IMR-90 (cell line): ENCODE data around the gene KCNAB2. TPM values are rescaled to one million over a fixed set of nuclear protein-coding genes. Genes with fewer than 3 reads are reported as not detected.

Source experiments
- ATAC-seq: fragments of 200-7000 bp; cut with Tn5 transposase; 2 replicates; pipeline ENCODE4 v1.9.1; 2020; ENCODE audit warnings: low read depth, mild to moderate bottlenecking, moderate library complexity
- BruUV-seq: library from RNA; stranded (reverse); fragments of 400-500 nt; replicated peaks from 2 replicates; lab custom pipeline; 2021; lab: Mats Ljungman, UMichigan
- CTCF ChIA-PET: fragments of 300-600 bp; formaldehyde crosslinking; extraction: SDS; loops from one replicate; lab custom pipeline; 2021; ENCODE audit warnings: antibody characterized with exemption; lab: Yijun Ruan, JAX
- POLR2A ChIA-PET: fragments of 300-600 bp; sonication (Branson Sonifier 250); formaldehyde crosslinking; loops from one replicate; lab custom pipeline; 2022; ENCODE audit warnings: antibody characterized with exemption; ENCODE audit not compliant: unreplicated experiment; lab: Charles Lee
- DNase-seq: peaks from one replicate; pipeline ENCODE4 v3.0.0; 2013
- H2AFZ ChIP-seq: replicated peaks from 2 replicates; pipeline ENCODE3; 2013; ENCODE audit warnings: low read length, mild to moderate bottlenecking; ENCODE audit not compliant: poor library complexity
- H2AK5ac ChIP-seq: 2 replicates; pipeline ENCODE4 v1.6.1; 2013; ENCODE audit warnings: low read depth, low read length, inconsistent platforms
- H2AK9ac ChIP-seq: replicated peaks from 2 replicates; pipeline ENCODE3; 2013; ENCODE audit warnings: mild to moderate bottlenecking, low read depth, low read length, moderate library complexity; ENCODE audit not compliant: poor library complexity
- H2BK120ac ChIP-seq: 2 replicates; pipeline ENCODE4 v1.6.1; 2013; ENCODE audit warnings: low read depth, low read length, inconsistent platforms
- H2BK15ac ChIP-seq: 3 replicates; pipeline ENCODE4 v1.6.1; 2013; ENCODE audit warnings: low read depth, low read length, inconsistent platforms
- H2BK20ac ChIP-seq: 2 replicates; pipeline ENCODE4 v1.6.1; 2013; ENCODE audit warnings: low read depth, mild to moderate bottlenecking, inconsistent platforms, low read length, moderate library complexity
- H2BK5ac ChIP-seq: 2 replicates; pipeline ENCODE4 v1.6.1; 2013; ENCODE audit warnings: mild to moderate bottlenecking, low read depth, low read length, inconsistent platforms; ENCODE audit not compliant: poor library complexity, severe bottlenecking
- H3K14ac ChIP-seq: replicated peaks from 2 replicates; pipeline ENCODE4 v1.6.1; 2013; ENCODE audit warnings: low read depth, low read length, inconsistent platforms
- H3K18ac ChIP-seq: 2 replicates; pipeline ENCODE4 v1.6.1; 2013; ENCODE audit warnings: low read depth, low read length, control low read depth
- H3K23ac ChIP-seq: 2 replicates; pipeline ENCODE4 v1.6.1; 2013; ENCODE audit warnings: low read depth, low read length, inconsistent platforms
- H3K27ac ChIP-seq: 2 replicates; pipeline ENCODE4 v1.5.1; 2013; ENCODE audit warnings: mild to moderate bottlenecking, control low read depth, low read length; ENCODE audit not compliant: insufficient read depth
- H3K27me3 ChIP-seq: 2 replicates; pipeline ENCODE4 v1.6.1; 2013; ENCODE audit warnings: low read length; ENCODE audit not compliant: control insufficient read depth, insufficient read depth
- H3K36me3 ChIP-seq: 2 replicates; pipeline ENCODE4 v1.6.1; 2013; ENCODE audit warnings: low read length, mixed read lengths; ENCODE audit not compliant: control insufficient read depth, insufficient read depth
- H3K4ac ChIP-seq: 2 replicates; pipeline ENCODE4 v1.6.1; 2013; ENCODE audit warnings: low read depth, low read length, inconsistent platforms
- H3K4me1 ChIP-seq: 2 replicates; pipeline ENCODE4 v1.6.1; 2013; ENCODE audit warnings: low read length, mixed read lengths; ENCODE audit not compliant: control insufficient read depth, insufficient read depth
- H3K4me2 ChIP-seq: 2 replicates; pipeline ENCODE4 v1.6.1; 2013; ENCODE audit warnings: low read depth, mild to moderate bottlenecking, control low read depth, low read length, moderate library complexity
- H3K4me3 ChIP-seq: 2 replicates; pipeline ENCODE4 v1.5.1; 2013; ENCODE audit warnings: low read depth, mild to moderate bottlenecking, control low read depth, low read length, moderate library complexity; ENCODE audit not compliant: insufficient read depth
- H3K56ac ChIP-seq: 2 replicates; pipeline ENCODE4 v1.6.1; 2013; ENCODE audit warnings: low read length, inconsistent platforms; ENCODE audit not compliant: insufficient read depth; ENCODE audit errors: extremely low read depth
- H3K79me1 ChIP-seq, 2 experiments: 2 replicates each; pipeline ENCODE4 v1.6.1; 2013; ENCODE audit warnings: low read length in 2 of 2, inconsistent platforms in 1 of 2, low read depth in 1 of 2
- H3K9ac ChIP-seq: 2 replicates; pipeline ENCODE4 v1.6.1; 2013; ENCODE audit warnings: low read depth, low read length, control low read depth
- H3K9me1 ChIP-seq: 2 replicates; pipeline ENCODE4 v1.6.1; 2013; ENCODE audit warnings: low read length, inconsistent platforms; ENCODE audit not compliant: insufficient read depth
- H3K9me3 ChIP-seq: 2 replicates; pipeline ENCODE4 v1.6.1; 2013; ENCODE audit warnings: low read length; ENCODE audit not compliant: control insufficient read depth, insufficient read depth
- H4K20me1 ChIP-seq: 2 replicates; pipeline ENCODE4 v1.6.1; 2013; ENCODE audit warnings: low read length, inconsistent platforms; ENCODE audit not compliant: insufficient read depth
- H4K5ac ChIP-seq: 2 replicates; pipeline ENCODE4 v1.6.1; 2013; ENCODE audit warnings: mild to moderate bottlenecking, low read depth, low read length, control low read depth
- H4K8ac ChIP-seq, 2 experiments: 2 replicates each; pipeline ENCODE4 v1.6.1; 2013; ENCODE audit warnings: low read depth in 2 of 2, low read length in 2 of 2, control low read depth in 1 of 2, inconsistent platforms in 1 of 2
- H4K91ac ChIP-seq: 2 replicates; pipeline ENCODE4 v1.6.1; 2013; ENCODE audit warnings: low read depth, low read length, inconsistent platforms; ENCODE audit not compliant: insufficient read depth
- BHLHE40 ChIP-seq: fragments of 150-350 bp; IDR thresholded peaks from 2 replicates; pipeline ENCODE4 v1.6.1; 2016; ENCODE audit warnings: mild to moderate bottlenecking, low read depth, low read length
- CEBPB ChIP-seq: IDR thresholded peaks from 2 replicates; pipeline ENCODE4 v1.6.1; 2012; ENCODE audit warnings: low read depth, low read length, improper control_type of control experiment
- CHD1 ChIP-seq: IDR thresholded peaks from 2 replicates; pipeline ENCODE4 v1.6.1; 2012; ENCODE audit warnings: low read depth, low read length, improper control_type of control experiment
- CTCF ChIP-seq: conservative IDR thresholded peaks from 2 replicates; pipeline ENCODE4 v1.5.1; 2012; ENCODE audit warnings: mild to moderate bottlenecking, low read depth, low read length, improper control_type of control experiment
- FOS ChIP-seq: fragments of 150-350 bp; IDR thresholded peaks from 2 replicates; pipeline ENCODE4 v1.6.1; 2016; ENCODE audit warnings: low read depth, low read length
- MAFK ChIP-seq: IDR thresholded peaks from 2 replicates; pipeline ENCODE4 v1.6.1; 2012; ENCODE audit warnings: low read depth, low read length, improper control_type of control experiment
- MAZ ChIP-seq: IDR thresholded peaks from 2 replicates; pipeline ENCODE4 v1.6.1; 2012; ENCODE audit warnings: low read depth, mild to moderate bottlenecking, low read length, improper control_type of control experiment, moderate library complexity, borderline replicate concordance
- MXI1 ChIP-seq: IDR thresholded peaks from 2 replicates; pipeline ENCODE4 v1.6.1; 2012; ENCODE audit warnings: low read depth, mild to moderate bottlenecking, low read length, moderate library complexity, borderline replicate concordance
- NFE2L2 ChIP-seq: fragments of 150-350 bp; IDR thresholded peaks from 2 replicates; pipeline ENCODE4 v1.6.1; 2016; ENCODE audit warnings: low read depth, mild to moderate bottlenecking, low read length
- POLR2A ChIP-seq: IDR thresholded peaks from 2 replicates; pipeline ENCODE4 v1.6.1; 2012; ENCODE audit warnings: mild to moderate bottlenecking, low read depth, low read length
- RAD21 ChIP-seq: IDR thresholded peaks from 2 replicates; pipeline ENCODE4 v1.6.1; 2012; ENCODE audit warnings: low read length, improper control_type of control experiment
- RCOR1 ChIP-seq: IDR thresholded peaks from 2 replicates; pipeline ENCODE4 v1.6.1; 2012; ENCODE audit warnings: mild to moderate bottlenecking, low read length, improper control_type of control experiment; ENCODE audit not compliant: insufficient replicate concordance
- RFX5 ChIP-seq: IDR thresholded peaks from 2 replicates; pipeline ENCODE4 v1.8.0; 2012; ENCODE audit warnings: low read depth, mild to moderate bottlenecking, low read length, moderate library complexity
- SMC3 ChIP-seq: fragments of 150-350 bp; IDR thresholded peaks from 2 replicates; pipeline ENCODE4 v1.6.1; 2016; ENCODE audit warnings: low read depth, mild to moderate bottlenecking, antibody characterized with exemption, low read length, moderate library complexity
- WGBS, 2 experiments: methylation state at CpG; one replicate each; pipeline versions ENCODE4 v1.1.5 to v1.1.7; 2013; ENCODE audit warnings: missing lambda C conversion rate in 2 of 2; ENCODE audit not compliant: insufficient read length in 1 of 2; ENCODE audit errors: extremely low coverage in 2 of 2; 5-methylcytosine and 5-hydroxymethylcytosine counted together
- dilution Hi-C: fragments of 300-500 bp; cut with HindIII; formaldehyde crosslinking; loops from one replicate; pipeline ENCODE4 v1.14.3; 2018; ENCODE audit warnings: low sequenced_read_pairs; ENCODE audit not compliant: unreplicated experiment
- in situ Hi-C: fragments of 300-500 bp; cut with MboI; formaldehyde crosslinking; loops from 3 replicates; pipeline ENCODE4 v1.14.3; 2019; ENCODE audit warnings: low sequenced_read_pairs, inconsistent platforms, mixed read lengths
- intact Hi-C: fragments of 100-400 bp; cut with micrococcal nuclease; formaldehyde crosslinking; loops from 2 replicates; pipeline ENCODE4 v1.10.0; 2022
- polyA plus RNA-seq, 3 experiments: library from polyadenylated mRNA; depleted of rRNA; stranded (reverse); fragments of >200 nt; gene quantifications; 2 replicates each; pipeline ENCODE4 v1.2.3, GENCODE V29; 2012; ENCODE audit warnings: low replicate concordance in 1 of 3
- total RNA-seq: library from RNA; depleted of rRNA; stranded (reverse); fragments of >200 nt; gene quantifications from 2 replicates; pipeline ENCODE4 v1.2.3, GENCODE V29; 2012
- TF ChIP-seq, protein P1 (sequence below): fragments of 150-350 bp; IDR thresholded peaks from 2 replicates; pipeline ENCODE4 v1.6.1; 2016; ENCODE audit warnings: low read depth, mild to moderate bottlenecking, low read length, moderate library complexity, borderline replicate concordance

Gene KCNAB2
- total and polyA plus RNA-seq, 2 of the 4 experiments (the other 2 are of a cell fraction): 1.3 to 4.2 TPM

DNA sequence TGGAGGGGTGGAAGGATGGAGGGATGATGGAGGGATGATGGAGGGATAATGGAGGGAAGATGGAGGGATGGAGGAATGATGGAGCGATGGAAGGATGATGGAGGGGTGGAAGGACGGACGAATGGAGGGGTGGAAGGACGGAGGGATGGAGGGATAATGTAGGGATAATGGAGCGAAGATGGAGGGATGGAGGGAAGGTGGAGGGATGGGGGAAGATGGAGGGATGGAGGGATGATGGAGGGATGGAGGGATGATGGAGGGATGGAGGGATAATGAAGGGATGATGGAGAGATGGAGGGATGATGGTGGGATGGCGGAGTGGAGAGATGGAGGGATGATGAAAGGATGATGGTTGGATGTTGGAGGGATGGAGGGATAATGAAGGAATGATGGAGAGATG lies 61.3 kb downstream of the KCNAB2 start:
- no peak overlapping the region for H2BK15ac ChIP-seq

More for the DNA sequence above, 61.3 kb downstream of the KCNAB2 start:
- no TSS peak for BruUV-seq
- no peak overlapping the region for H4K5ac ChIP-seq
- no peak overlapping the region for H3K56ac ChIP-seq
- H3K4me3 ChIP-seq: no peak overlapping the region
- no peak overlapping the region for H4K91ac ChIP-seq
- in situ Hi-C loops: no loop called here
- no peak overlapping the region for H2AFZ ChIP-seq
- 84 to 98% methylated on average over 5 to 6 of the region's 6 CpGs for WGBS, 2 experiments
- H2AK9ac ChIP-seq: no peak overlapping the region
- no peak overlapping the region for H2BK5ac ChIP-seq
- no peak overlapping the region for H3K14ac ChIP-seq
- no peak overlapping the region for H3K4ac ChIP-seq
- H2BK120ac ChIP-seq: no peak overlapping the region
- H3K9me1 ChIP-seq: no peaks in the 10 kb centered on the region
- no peak overlapping the region for H3K27ac ChIP-seq
- DNase-seq (no peak), ATAC-seq (no peak)
- no peak overlapping the region for H3K23ac ChIP-seq
- no peaks in the 10 kb centered on the region; the same call in 1 of the 2 replicates for H3K4me1 ChIP-seq
- intact Hi-C loops: no loop called here
- no peaks in the 10 kb centered on the region for H3K9me3 ChIP-seq
- no peak overlapping the region for H3K18ac ChIP-seq
- H3K36me3 ChIP-seq: no peaks in the 10 kb centered on the region
- H3K27me3 ChIP-seq: peaks cover 26% of the 10 kb centered on the region; the same call in 1 of the 2 replicates
- H2AK5ac ChIP-seq: no peak overlapping the region
- TF ChIP-seq MAZ (no peak), RAD21 (no peak), BHLHE40 (no peak), MAFK (no peak), POLR2A (no peak), NFE2L2 (no peak), CEBPB (no peak), FOS (no peak), CHD1 (no peak), MXI1 (no peak), RCOR1 (no peak), RFX5 (no peak), CTCF (no peak), SMC3 (no peak)
- TF ChIP-seq, protein P1, sequence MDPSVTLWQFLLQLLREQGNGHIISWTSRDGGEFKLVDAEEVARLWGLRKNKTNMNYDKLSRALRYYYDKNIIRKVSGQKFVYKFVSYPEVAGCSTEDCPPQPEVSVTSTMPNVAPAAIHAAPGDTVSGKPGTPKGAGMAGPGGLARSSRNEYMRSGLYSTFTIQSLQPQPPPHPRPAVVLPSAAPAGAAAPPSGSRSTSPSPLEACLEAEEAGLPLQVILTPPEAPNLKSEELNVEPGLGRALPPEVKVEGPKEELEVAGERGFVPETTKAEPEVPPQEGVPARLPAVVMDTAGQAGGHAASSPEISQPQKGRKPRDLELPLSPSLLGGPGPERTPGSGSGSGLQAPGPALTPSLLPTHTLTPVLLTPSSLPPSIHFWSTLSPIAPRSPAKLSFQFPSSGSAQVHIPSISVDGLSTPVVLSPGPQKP: no peak
- CTCF ChIA-PET: no interaction called here
- no peak overlapping the region for H3K4me2 ChIP-seq
- dilution Hi-C loops: no loop called here
- no peaks in the 10 kb centered on the region for H4K20me1 ChIP-seq
- no peak overlapping the region for H2BK20ac ChIP-seq
- no peak overlapping the region for H4K8ac ChIP-seq
- no peak overlapping the region for H3K9ac ChIP-seq
- POLR2A ChIA-PET: no interaction called here
- no peaks in the 10 kb centered on the region for H3K79me1 ChIP-seq
